Activated naive CD8-positive, alpha-beta T cell treated with anti-CD3 and anti-CD28 coated beads, Interleukin-2, amount 10 ng/mL, durations not matched to agents 7 days and 5 days (primary cell): ENCODE data around the gene AP3M1. TPM values are rescaled to one million over a fixed set of nuclear protein-coding genes. Genes with fewer than 3 reads are reported as not detected.
"Not testable (repeated sequence)": the region's sequence is repeated elsewhere in the genome, so short reads cannot be mapped to it uniquely, and the experiment has no call there.

Experiments
- ATAC-seq: fragments of 150-1000 bp; cut with Tn5 transposase; one replicate; pipeline ENCODE4 v1.10.0; 2021; ENCODE audit warnings: low read depth, moderate library complexity
- POLR2A ChIA-PET: fragments of 350-600 bp; sonication (Branson Sonifier 250); formaldehyde crosslinking; loops from one replicate; lab custom pipeline; 2021; ENCODE audit warnings: antibody characterized with exemption; lab: Charles Lee
- DNase-seq: peaks from one replicate; pipeline ENCODE4 v3.0.0; 2021
- H3K27ac Mint-ChIP-seq: one replicate; pipeline ENCODE4 v1.8.0; 2022; ENCODE audit warnings: mild to moderate bottlenecking, mixed read lengths
- H3K27me3 Mint-ChIP-seq: one replicate; pipeline ENCODE4 v1.8.0; 2022; ENCODE audit warnings: mild to moderate bottlenecking, moderate library complexity, mixed read lengths
- H3K36me3 Mint-ChIP-seq: one replicate; pipeline ENCODE4 v1.8.0; 2021; ENCODE audit warnings: mild to moderate bottlenecking, mixed read lengths
- H3K4me1 Mint-ChIP-seq: one replicate; pipeline ENCODE4 v1.8.0; 2021; ENCODE audit warnings: mixed read lengths
- H3K4me3 Mint-ChIP-seq: one replicate; pipeline ENCODE4 v1.8.0; 2022; ENCODE audit warnings: mild to moderate bottlenecking, moderate library complexity, mixed read lengths
- H3K9me3 Mint-ChIP-seq: one replicate; pipeline ENCODE4 v1.8.0; 2021; ENCODE audit warnings: mixed read lengths
- total RNA-seq, 2 experiments: library from RNA; stranded (reverse); gene quantifications; one replicate each; pipeline ENCODE4 v1.2.3, GENCODE V29; 2021

Gene AP3M1, protein sequence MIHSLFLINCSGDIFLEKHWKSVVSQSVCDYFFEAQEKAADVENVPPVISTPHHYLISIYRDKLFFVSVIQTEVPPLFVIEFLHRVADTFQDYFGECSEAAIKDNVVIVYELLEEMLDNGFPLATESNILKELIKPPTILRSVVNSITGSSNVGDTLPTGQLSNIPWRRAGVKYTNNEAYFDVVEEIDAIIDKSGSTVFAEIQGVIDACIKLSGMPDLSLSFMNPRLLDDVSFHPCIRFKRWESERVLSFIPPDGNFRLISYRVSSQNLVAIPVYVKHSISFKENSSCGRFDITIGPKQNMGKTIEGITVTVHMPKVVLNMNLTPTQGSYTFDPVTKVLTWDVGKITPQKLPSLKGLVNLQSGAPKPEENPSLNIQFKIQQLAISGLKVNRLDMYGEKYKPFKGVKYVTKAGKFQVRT
- 10 to 100 TPM; 43.5 to 45.4 TPM for total RNA-seq

DNA sequence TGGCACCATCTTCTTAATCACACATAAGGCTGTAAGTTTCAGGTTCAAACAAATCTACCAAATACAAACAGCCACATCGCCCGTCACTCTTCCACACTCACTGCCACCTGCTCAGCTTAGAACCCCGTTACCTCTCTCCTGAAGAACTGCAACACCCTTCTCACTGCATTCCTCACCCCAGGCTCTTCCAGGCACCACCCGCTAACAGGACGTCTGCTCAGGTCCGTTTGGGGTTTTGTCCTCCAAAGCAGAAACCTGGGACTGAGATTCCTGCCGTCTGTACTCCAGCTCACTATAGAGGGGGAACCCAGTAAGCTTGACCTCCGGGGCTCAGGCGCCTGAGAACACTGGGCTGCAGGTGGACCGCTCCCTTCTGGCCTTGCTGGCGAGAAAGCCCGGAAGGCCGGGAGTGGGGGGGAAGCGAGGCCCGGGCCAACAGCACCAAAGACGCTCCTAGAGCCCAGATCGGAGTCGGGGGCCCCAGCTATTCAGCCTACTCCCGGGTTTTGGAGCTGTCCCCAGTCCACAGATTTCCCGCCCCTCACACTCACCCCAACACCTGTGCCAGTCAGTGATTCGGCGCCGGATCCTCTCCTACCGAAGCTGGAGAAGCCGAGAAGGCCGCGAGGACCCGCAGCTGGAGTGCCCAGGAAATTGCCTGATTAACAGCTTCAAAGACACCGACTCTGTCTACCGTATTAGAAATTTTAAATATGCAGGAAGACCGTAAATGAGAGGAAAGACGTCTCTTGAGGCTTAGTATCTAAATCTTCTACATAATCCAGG is at the start of gene AP3M1:
AP3M1 (minus strand) TSS at position 625 of the 786 bp plus-strand sequence. CDS start 12,449 bp downstream, outside the sequence.
- peak; percentile 80 for DNase-seq
- Mint-ChIP-seq H3K27ac (no peak within 1 kb of the TSS), H3K4me3 (no peak within 1 kb of the TSS), H3K27me3 (no peaks in the 10 kb centered on the region), H3K4me1 (peaks cover 22% of the 10 kb centered on the region), H3K36me3 (peaks cover 12% of the 10 kb centered on the region), H3K9me3 (no peaks in the 10 kb centered on the region)
- POLR2A ChIA-PET = interaction anchor here (0.8 to 1.6 kb wide), 9 partner anchors 19 to 961 kb away, joined by 3 to 9 read pairs (median 3); partner anchors contain the start of gene SAMD8
- ATAC-seq = peak; percentile 65

DNA sequence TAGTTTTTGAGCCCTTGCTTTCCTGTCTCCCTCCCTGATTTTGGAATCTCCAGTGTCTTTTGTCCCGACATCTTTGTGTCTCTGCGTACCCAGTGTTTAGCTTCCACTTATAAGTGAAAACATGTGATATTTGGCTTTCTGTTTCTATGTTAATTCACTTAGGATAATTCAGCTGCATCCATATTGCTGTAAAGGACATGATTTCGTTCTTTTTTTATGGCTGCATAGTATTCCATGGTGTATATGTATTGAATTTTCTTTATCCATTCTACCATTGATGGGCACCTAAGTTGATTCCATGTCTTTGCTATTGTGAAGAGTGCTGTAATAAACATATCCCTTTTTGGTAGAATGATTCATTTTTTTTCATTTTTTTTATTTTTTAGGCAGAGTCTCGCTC is 48.7 kb upstream of the AP3M1 start:
- no peaks in the 10 kb centered on the region for H3K27me3 Mint-ChIP-seq
- no peak for ATAC-seq
- H3K4me3 Mint-ChIP-seq = no peak overlapping the region
- H3K36me3 Mint-ChIP-seq = peaks cover 11% of the 10 kb centered on the region
- peaks cover 10% of the 10 kb centered on the region for H3K4me1 Mint-ChIP-seq
- H3K27ac Mint-ChIP-seq = no peak overlapping the region
- POLR2A ChIA-PET = no interaction called here
- H3K9me3 Mint-ChIP-seq = no peaks in the 10 kb centered on the region
- DNase-seq = no peak

DNA sequence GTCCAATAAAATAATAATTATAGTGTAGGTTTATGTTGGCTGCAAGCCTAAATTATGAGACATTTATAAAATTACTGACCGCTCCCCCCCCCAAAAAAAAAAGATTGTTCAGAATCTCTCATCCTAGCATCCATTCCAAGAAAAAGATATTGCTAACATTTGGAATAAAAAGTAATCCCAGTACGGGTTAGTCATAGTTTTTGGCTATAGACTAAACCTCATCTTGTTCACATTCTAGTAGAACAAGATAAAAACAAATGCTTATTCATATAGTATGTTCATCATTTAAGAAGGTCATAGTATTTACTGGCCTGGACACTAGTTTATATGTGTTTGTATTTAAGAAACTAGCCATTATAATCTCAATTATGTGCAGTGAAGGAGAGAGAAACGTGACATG is 44.4 kb upstream of the AP3M1 start:
- DNase-seq (no peak), ATAC-seq (no peak)
- H3K4me3 Mint-ChIP-seq = no peak overlapping the region
- POLR2A ChIA-PET = no interaction called here
- H3K27me3 Mint-ChIP-seq = no peaks in the 10 kb centered on the region
- H3K9me3 Mint-ChIP-seq = no peaks in the 10 kb centered on the region
- H3K27ac Mint-ChIP-seq = peak overlapping the region; percentile 76
- peaks cover 28% of the 10 kb centered on the region for H3K4me1 Mint-ChIP-seq
- peaks cover 11% of the 10 kb centered on the region for H3K36me3 Mint-ChIP-seq

DNA sequence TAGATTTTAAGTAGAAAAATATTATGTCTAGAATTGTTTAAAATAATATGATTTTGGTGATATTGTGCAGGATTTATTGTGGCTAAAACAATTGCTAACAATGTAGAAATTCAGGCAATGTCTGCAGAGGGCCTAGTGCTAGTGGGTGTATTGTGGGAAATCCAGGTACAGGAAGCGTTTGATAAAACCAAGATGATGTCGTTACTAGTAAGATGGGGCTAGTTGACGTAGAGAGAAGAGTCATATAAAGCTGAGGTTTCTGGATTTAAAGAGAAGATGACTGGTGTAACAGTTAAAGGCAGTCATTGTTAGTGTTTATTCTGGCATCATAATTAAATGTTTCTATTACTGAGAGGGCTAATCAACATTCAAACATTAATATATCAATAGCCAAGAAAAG is 43.9 kb upstream of the AP3M1 start:
- H3K9me3 Mint-ChIP-seq = no peaks in the 10 kb centered on the region
- H3K4me1 Mint-ChIP-seq = peaks cover 32% of the 10 kb centered on the region
- no peak overlapping the region for H3K4me3 Mint-ChIP-seq
- H3K27ac Mint-ChIP-seq = peak overlapping the region; percentile 50
- no peaks in the 10 kb centered on the region for H3K27me3 Mint-ChIP-seq
- peak; percentile 76 for ATAC-seq
- DNase-seq = no peak
- peaks cover 11% of the 10 kb centered on the region for H3K36me3 Mint-ChIP-seq
- POLR2A ChIA-PET = no interaction called here

DNA sequence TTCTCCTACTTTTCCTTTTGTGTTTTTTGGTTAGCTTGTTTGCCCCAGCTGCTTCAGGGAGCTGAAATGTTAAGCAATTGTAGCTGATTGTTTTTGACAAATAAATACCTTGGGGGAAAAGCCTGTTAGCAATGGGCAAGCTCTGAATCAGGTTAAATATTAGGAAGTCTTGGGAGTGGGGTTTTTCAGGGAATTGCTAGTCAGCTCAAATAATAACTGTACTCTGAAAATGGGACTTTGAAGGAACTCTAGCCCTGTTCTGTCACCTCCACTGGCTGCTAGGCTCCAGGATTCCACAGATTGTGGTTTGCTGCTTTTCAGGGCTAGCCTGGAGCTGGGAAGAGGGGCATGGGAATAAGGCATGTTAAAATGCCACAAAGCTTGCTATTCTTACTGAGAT is 39.9 kb upstream of the AP3M1 start:
- POLR2A ChIA-PET = interaction anchor here (0.7 to 1.8 kb wide), 8 partner anchors 12 to 1020 kb away, joined by 3 to 11 read pairs (median 4); partner anchors contain the start of genes ADK, AP3M1, VCL and VDAC2
- H3K9me3 Mint-ChIP-seq = no peaks in the 10 kb centered on the region
- H3K27me3 Mint-ChIP-seq = no peaks in the 10 kb centered on the region
- ATAC-seq = no peak
- peaks cover 37% of the 10 kb centered on the region for H3K4me1 Mint-ChIP-seq
- peaks cover 6% of the 10 kb centered on the region for H3K36me3 Mint-ChIP-seq
- DNase-seq = no peak
- H3K4me3 Mint-ChIP-seq = peak overlapping the region; percentile 46
- H3K27ac Mint-ChIP-seq = peak overlapping the region; percentile 87

DNA sequence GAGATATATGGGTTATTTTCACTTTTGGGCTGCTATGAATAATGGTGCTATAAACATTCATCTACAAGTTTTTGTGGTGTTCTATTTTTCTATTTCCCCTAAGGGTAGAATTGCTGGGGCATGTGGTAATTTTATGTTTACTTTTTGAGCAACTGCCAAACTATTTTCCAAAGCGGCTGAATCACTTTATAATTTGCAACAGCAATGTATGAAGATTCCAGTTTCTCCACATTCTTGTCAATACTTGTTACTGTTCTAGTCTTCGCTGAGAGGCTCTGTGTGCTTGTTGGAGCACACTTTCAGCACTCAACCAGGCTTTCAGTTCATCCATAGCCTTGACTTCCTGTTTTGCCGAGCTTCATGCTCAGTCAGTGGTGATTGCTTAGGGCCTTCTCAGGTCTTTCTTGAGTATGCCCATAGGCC is 39.4 kb upstream of the AP3M1 start:
- Mint-ChIP-seq H3K36me3 (peaks cover 7% of the 10 kb centered on the region), H3K9me3 (no peaks in the 10 kb centered on the region), H3K27me3 (no peaks in the 10 kb centered on the region), H3K4me1 (peaks cover 37% of the 10 kb centered on the region), H3K27ac (peak overlapping the region; percentile 87), H3K4me3 (peak overlapping the region; percentile 46)
- DNase-seq (no peak), ATAC-seq (peak; percentile 86)
- POLR2A ChIA-PET = interaction anchor here (0.6 to 1.8 kb wide), 10 partner anchors 10 to 1021 kb away, joined by 3 to 11 read pairs (median 4); partner anchors contain the start of genes ADK, AP3M1 and VDAC2

DNA sequence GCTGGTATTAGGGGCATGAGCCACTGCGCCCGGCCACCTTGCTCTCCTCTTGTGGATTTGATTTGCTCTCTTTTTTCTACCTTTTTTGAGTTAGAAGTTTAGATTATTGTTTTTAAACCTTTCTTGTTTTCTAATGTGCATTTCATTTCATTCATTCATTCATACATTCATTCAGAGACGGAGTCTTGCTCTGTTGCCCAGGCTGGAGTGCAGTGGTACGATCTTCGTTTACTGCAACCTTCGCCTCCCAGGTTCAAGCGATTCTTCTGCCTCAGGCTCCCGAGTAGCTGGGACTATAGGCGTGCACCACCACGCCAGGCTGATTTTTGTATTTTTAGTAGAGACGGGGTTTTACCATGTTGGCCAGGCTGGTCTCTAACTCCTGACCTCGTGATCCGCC is 38.0 kb upstream of the AP3M1 start:
- not testable (repeated sequence) for ATAC-seq, H3K27ac Mint-ChIP-seq, H3K36me3 Mint-ChIP-seq, H3K4me3 Mint-ChIP-seq, H3K27me3 Mint-ChIP-seq, DNase-seq, H3K9me3 Mint-ChIP-seq
- POLR2A ChIA-PET = interaction anchor here (1.5 to 1.8 kb wide), 2 partner anchors 10 to 22 kb away, joined by 4 to 11 read pairs; no protein-coding TSS in a partner anchor
- peaks cover 25% of the 10 kb centered on the region for H3K4me1 Mint-ChIP-seq

DNA sequence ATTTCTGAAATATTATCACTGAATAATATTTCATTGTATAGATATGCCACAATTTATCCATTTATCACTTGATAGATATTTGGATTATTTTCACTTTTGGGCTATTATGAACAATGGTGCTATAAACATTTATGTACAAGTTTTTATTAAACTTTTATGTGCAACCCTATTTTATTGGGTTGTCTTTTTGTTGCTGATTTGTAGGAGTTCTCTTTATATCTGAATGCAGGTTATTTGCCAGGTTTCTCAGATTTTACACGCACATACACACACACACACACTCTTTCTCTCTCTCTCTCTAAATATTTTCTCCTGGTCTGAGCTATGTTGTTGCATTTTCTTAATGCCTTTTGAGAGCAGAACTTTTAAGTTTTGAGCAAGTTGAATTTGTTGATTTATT is 36.6 kb upstream of the AP3M1 start:
- Mint-ChIP-seq H3K36me3 (peaks cover 3% of the 10 kb centered on the region), H3K27ac (no peak overlapping the region), H3K27me3 (no peaks in the 10 kb centered on the region), H3K9me3 (no peaks in the 10 kb centered on the region), H3K4me1 (peaks cover 21% of the 10 kb centered on the region), H3K4me3 (no peak overlapping the region)
- DNase-seq (no peak), ATAC-seq (no peak)
- POLR2A ChIA-PET = interaction anchor here (1.0 kb wide), 1 partner anchor 10 kb away, joined by 4 read pairs; no protein-coding TSS in a partner anchor

DNA sequence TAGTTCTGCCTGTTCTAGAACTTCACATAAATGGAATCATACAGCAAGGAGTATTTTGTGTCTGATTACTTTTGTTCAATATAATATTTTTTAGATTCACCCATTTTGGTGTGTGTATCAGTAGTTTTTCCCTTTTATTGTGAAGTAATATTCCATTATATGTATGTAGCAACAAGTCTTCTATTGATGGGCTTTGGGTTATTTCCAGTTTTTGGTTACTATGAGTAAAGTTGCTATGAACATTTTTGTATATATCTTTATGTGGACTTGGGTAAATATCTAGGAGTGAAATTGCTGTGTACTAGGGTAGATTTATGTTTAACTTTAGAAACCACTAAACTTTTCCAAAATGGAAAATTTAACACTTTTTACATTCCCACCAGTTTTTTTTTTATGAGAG is 36.0 kb upstream of the AP3M1 start:
- POLR2A ChIA-PET = no interaction called here
- H3K9me3 Mint-ChIP-seq = no peaks in the 10 kb centered on the region
- ATAC-seq = no peak
- H3K4me3 Mint-ChIP-seq = no peak overlapping the region
- peaks cover 3% of the 10 kb centered on the region for H3K36me3 Mint-ChIP-seq
- H3K27me3 Mint-ChIP-seq = no peaks in the 10 kb centered on the region
- no peak for DNase-seq
- peaks cover 25% of the 10 kb centered on the region for H3K4me1 Mint-ChIP-seq
- no peak overlapping the region for H3K27ac Mint-ChIP-seq

DNA sequence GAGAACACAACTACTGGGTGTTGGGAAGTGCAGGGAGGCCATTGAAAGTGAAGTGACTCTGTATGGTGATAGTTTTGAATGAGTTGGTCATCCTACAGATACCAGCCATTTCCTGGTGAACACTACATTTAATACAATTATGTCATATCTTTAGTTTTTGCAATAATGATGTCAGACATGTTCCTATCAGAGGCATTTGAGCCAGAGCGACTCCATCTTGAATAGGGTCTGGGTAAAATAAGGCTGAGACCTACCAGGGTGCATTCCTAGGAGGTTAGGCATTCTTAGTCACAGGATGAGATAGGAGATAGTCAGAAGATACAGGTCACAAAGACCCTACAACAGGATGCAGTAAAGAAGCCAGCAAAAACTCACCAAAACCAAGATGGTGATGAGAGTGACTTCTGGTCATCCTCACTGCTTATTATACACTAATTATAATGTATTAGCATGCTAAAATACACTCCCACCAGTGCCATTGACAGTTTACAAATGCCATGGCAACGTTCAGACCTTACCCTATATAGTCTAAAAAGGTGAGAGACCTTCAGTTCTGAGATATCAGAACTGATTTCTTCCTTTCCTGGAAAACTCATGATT is 28.6 kb upstream of the AP3M1 start:
- DNase-seq (no peak), ATAC-seq (no peak)
- Mint-ChIP-seq H3K27me3 (no peaks in the 10 kb centered on the region), H3K27ac (no peak overlapping the region), H3K4me3 (no peak overlapping the region), H3K4me1 (peaks cover 36% of the 10 kb centered on the region), H3K36me3 (no peaks in the 10 kb centered on the region), H3K9me3 (no peaks in the 10 kb centered on the region)
- POLR2A ChIA-PET = interaction anchor here (1.5 to 1.9 kb wide), 2 partner anchors 10 to 55 kb away, joined by 4 to 11 read pairs; no protein-coding TSS in a partner anchor

DNA sequence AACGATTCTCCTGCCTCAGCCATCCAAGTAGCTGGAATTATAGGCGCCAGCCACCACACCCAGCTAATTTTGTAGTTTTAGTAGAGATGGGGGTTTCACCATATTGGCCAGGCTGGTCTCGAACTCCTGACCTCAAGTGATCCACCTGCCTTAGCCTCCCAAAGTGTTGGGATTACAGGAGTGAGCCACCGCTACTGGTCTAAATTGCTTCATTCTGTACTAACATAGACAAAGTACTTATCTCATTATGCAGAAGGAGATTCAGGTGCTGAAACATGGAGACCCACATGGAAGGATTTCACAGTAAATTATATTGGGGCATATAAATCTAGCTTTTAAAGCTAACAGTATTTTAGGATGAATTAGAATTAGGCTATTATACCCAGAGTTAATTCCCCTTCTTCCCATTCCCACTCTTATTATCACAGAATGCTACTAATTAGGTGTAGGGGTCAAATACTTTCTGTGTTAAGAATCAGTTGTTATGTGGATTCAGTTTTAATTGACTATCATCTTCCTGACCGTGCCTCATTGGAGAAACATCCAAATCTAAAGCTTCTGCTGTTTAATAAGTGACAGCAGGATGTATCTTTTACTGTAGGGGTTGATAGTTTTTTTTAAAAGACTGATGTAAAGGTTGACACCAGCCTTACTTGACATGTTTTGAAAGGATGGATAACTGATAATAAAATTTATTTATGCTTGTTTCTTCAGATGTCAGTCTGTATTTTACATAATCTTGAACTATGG is 27.6 kb upstream of the AP3M1 start:
- H3K36me3 Mint-ChIP-seq = no peaks in the 10 kb centered on the region
- DNase-seq (no peak), ATAC-seq (no peak)
- POLR2A ChIA-PET = interaction anchor here (0.6 to 1.9 kb wide), 7 partner anchors 11 to 1056 kb away, joined by 3 to 11 read pairs (median 4); partner anchors contain the start of gene ADK
- no peaks in the 10 kb centered on the region for H3K27me3 Mint-ChIP-seq
- peaks cover 36% of the 10 kb centered on the region for H3K4me1 Mint-ChIP-seq
- H3K27ac Mint-ChIP-seq = no peak overlapping the region
- no peaks in the 10 kb centered on the region for H3K9me3 Mint-ChIP-seq
- peak overlapping the region; percentile 35 for H3K4me3 Mint-ChIP-seq

DNA sequence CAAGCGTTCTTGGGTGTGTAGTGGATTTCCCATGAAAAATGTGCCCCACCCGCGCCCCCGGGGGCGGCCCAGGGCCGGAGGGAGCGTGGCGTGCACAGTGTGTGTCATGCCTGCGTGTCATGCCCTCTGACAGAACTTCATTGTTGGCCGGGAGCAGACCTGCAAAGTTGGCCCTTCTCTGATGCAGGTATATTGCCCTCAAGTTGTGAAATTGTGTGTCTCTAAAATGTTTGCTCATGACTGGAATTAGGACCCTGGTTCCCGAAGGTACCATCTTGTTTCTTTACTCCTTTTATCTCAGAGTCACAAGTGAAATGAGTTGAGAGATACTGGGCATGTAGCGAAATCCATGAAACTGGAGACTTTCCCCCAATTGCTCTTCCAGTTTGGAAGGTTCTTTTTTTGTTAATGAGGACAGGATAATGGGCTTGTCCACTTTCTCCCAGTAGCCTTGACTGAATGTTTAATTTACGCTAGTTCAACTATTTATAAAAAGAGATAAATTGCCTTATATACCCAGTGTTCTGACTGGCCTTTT is 26.6 kb upstream of the AP3M1 start:
- H3K36me3 Mint-ChIP-seq = no peaks in the 10 kb centered on the region
- no peaks in the 10 kb centered on the region for H3K9me3 Mint-ChIP-seq
- peak overlapping the region; percentile 92 for H3K4me3 Mint-ChIP-seq
- H3K27me3 Mint-ChIP-seq = no peaks in the 10 kb centered on the region
- H3K4me1 Mint-ChIP-seq = peaks cover 35% of the 10 kb centered on the region
- H3K27ac Mint-ChIP-seq = peak overlapping the region; percentile 94
- ATAC-seq (no peak), DNase-seq (no peak)
- POLR2A ChIA-PET = interaction anchor here (0.6 to 1.9 kb wide), 6 partner anchors 11 to 382 kb away, joined by 3 to 11 read pairs (median 4); partner anchors contain the start of gene ADK
